GM23248 (cell line): ENCODE results near the gene ABCC6. TPM values are rescaled to one million over a fixed set of nuclear protein-coding genes. Genes with fewer than 3 reads are reported as not detected.
"Not testable (repeated sequence)": the region's sequence is repeated elsewhere in the genome, so short reads cannot be mapped to it uniquely, and the experiment has no call there.

Experiments
- DNase-seq: peaks from one replicate; pipeline ENCODE4 v3.0.0-alpha.2; 2015
- H2AFZ ChIP-seq: fragments of 200-600 bp; sonication (generic); 2 replicates; pipeline ENCODE4 v1.6.1; 2016; ENCODE audit warnings: antibody characterized with exemption
- H3F3A ChIP-seq: fragments of 200-600 bp; sonication (generic); 2 replicates; pipeline ENCODE4 v1.6.1; 2016; ENCODE audit warnings: mild to moderate bottlenecking, antibody characterized with exemption, mixed run types; ENCODE audit not compliant: insufficient read depth
- H3K27ac ChIP-seq: fragments of 200-600 bp; sonication (generic); 2 replicates; pipeline ENCODE4 v1.5.1; 2016; ENCODE audit warnings: mild to moderate bottlenecking
- H3K27me3 ChIP-seq: fragments of 200-600 bp; sonication (generic); replicated peaks from 2 replicates; pipeline ENCODE4 v1.6.1; 2016; ENCODE audit warnings: mild to moderate bottlenecking; ENCODE audit not compliant: insufficient read depth
- H3K36me3 ChIP-seq: fragments of 200-600 bp; sonication (generic); 2 replicates; pipeline ENCODE4 v1.6.1; 2016; ENCODE audit warnings: low read depth, mild to moderate bottlenecking
- H3K4me1 ChIP-seq: fragments of 200-600 bp; sonication (generic); 2 replicates; pipeline ENCODE4 v1.6.1; 2016; ENCODE audit warnings: mild to moderate bottlenecking; ENCODE audit not compliant: insufficient read depth
- H3K4me2 ChIP-seq: fragments of 200-600 bp; sonication (generic); one replicate; pipeline ENCODE4 v1.6.1; 2016; ENCODE audit warnings: mild to moderate bottlenecking; ENCODE audit not compliant: unreplicated experiment
- H3K4me3 ChIP-seq: fragments of 200-600 bp; sonication (generic); 2 replicates; pipeline ENCODE4 v1.5.1; 2016; ENCODE audit warnings: mild to moderate bottlenecking
- H3K79me2 ChIP-seq: fragments of 200-600 bp; sonication (generic); 2 replicates; pipeline ENCODE4 v1.6.1; 2016; ENCODE audit warnings: mild to moderate bottlenecking; ENCODE audit not compliant: insufficient read depth
- H3K9ac ChIP-seq: fragments of 200-600 bp; sonication (generic); 2 replicates; pipeline ENCODE4 v1.6.1; 2016; ENCODE audit warnings: mild to moderate bottlenecking
- H3K9me2 ChIP-seq: fragments of 200-600 bp; sonication (generic); 2 replicates; pipeline ENCODE4 v1.6.1; 2016; ENCODE audit warnings: mixed run types, mild to moderate bottlenecking, moderate library complexity; ENCODE audit not compliant: insufficient read depth
- H3K9me3 ChIP-seq: fragments of 200-600 bp; sonication (generic); one replicate; pipeline ENCODE4 v1.6.1; 2017; ENCODE audit warnings: low read depth
- H4K20me1 ChIP-seq: fragments of 200-600 bp; sonication (generic); 2 replicates; pipeline ENCODE4 v1.6.0; 2016; ENCODE audit not compliant: insufficient read depth
- EZH2 ChIP-seq: fragments of 200-600 bp; sonication (generic); IDR thresholded peaks from 2 replicates; pipeline ENCODE4 v1.6.1; 2018; ENCODE audit warnings: antibody characterized with exemption, mild to moderate bottlenecking; ENCODE audit not compliant: insufficient read depth, poor library complexity, severe bottlenecking
- EZH2phosphoT487 ChIP-seq: fragments of 200-600 bp; sonication (generic); IDR thresholded peaks from 2 replicates; pipeline ENCODE4 v1.6.1; 2018; ENCODE audit warnings: antibody characterized with exemption, moderate library complexity, mild to moderate bottlenecking, low read depth; ENCODE audit not compliant: insufficient read depth
- WGBS, 2 experiments: methylation state at CpG; one replicate each; pipeline ENCODE4 v1.1.6; 2015 to 2017; ENCODE audit warnings: low lambda C conversion rate in 2 of 2, low coverage in 1 of 2; ENCODE audit errors: missing lambda C conversion rate in 2 of 2; 5-methylcytosine and 5-hydroxymethylcytosine counted together
- in situ Hi-C: fragments of 300-500 bp; cut with MboI; formaldehyde crosslinking; loops from 2 replicates; pipeline ENCODE4 v1.15.0; 2020
- polyA plus RNA-seq: library from polyadenylated mRNA; unstranded; fragments of >200 nt; fragmentation: Nextera tagmentation; extraction: Ambion mirVana; gene quantifications from 2 replicates; pipeline ENCODE4 v1.2.1, GENCODE V29; 2016
- total RNA-seq: library from RNA; depleted of rRNA; stranded (reverse); fragments of >200 nt; shearing (Covaris generic); gene quantifications from 2 replicates; pipeline ENCODE4 v1.2.3, GENCODE V29; 2014

ABCC6 gene
- total and polyA plus RNA-seq, 2 experiments from 2014 or later = 0.24 TPM; not detected in 1

- no peaks in the 10 kb centered on the region for H3K79me2 ChIP-seq
- H3K9me3 ChIP-seq = no peaks in the 10 kb centered on the region
- in situ Hi-C loops = no loop called here
- no peaks in the 10 kb centered on the region for H3K4me1 ChIP-seq
- no peak for DNase-seq
- H3K9ac ChIP-seq = no peak overlapping the region
- no peak overlapping the region for H3K27ac ChIP-seq
- peaks cover 8% of the 10 kb centered on the region for H3K27me3 ChIP-seq
- no peak overlapping the region for H3K4me3 ChIP-seq
- no peaks in the 10 kb centered on the region for H3K9me2 ChIP-seq
- H4K20me1 ChIP-seq = no peaks in the 10 kb centered on the region
- H2AFZ ChIP-seq = no peak overlapping the region
- H3K4me2 ChIP-seq = no peak overlapping the region
- no peaks in the 10 kb centered on the region for H3K36me3 ChIP-seq
- H3F3A ChIP-seq = no peaks in the 10 kb centered on the region
- 62 to 74% methylated on average over 5 of the region's 5 CpGs for WGBS, 2 experiments
- TF ChIP-seq EZH2phosphoT487 (no peak), EZH2 (no peak)
Observed at GRCh38 chr16:16184594-16184993, 38.7 kb downstream of the ABCC6 start.

DNA sequence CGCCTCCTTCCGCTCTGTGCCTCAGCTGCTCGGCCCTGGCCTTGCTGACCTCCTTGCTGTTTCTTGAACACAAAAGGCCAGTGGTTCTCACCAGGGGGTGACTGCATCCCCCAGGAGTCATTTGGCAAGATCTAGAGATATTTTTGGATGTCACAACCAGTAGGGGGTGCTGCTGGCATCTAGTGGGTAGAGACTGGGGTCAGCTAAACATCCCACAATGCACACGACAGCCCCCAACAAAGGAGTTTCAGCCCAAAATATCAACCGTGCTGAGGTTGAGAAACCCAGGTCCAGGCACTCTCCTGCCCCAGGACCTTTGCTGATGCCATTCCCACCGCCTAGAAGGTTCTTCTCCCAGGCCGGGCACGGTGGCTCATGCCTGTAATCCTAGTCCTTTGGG is 39.7 kb downstream of the ABCC6 start:
- Histone ChIP-seq H3K27ac (no peak overlapping the region), H3K9me3 (no peaks in the 10 kb centered on the region), H3K4me3 (no peak overlapping the region), H3K4me1 (no peaks in the 10 kb centered on the region), H3F3A (no peaks in the 10 kb centered on the region), H3K79me2 (no peaks in the 10 kb centered on the region), H3K9me2 (no peaks in the 10 kb centered on the region), H3K27me3 (peaks cover 5% of the 10 kb centered on the region), H2AFZ (no peak overlapping the region), H3K36me3 (no peaks in the 10 kb centered on the region), H3K9ac (no peak overlapping the region), H3K4me2 (no peak overlapping the region), H4K20me1 (no peaks in the 10 kb centered on the region)
- WGBS, 2 experiments = 66 to 68% methylated on average over 8 of the region's 8 CpGs
- in situ Hi-C loops = no loop called here
- TF ChIP-seq EZH2 = no peak
- no peak for TF ChIP-seq EZH2phosphoT487
- no peak for DNase-seq

- Histone ChIP-seq H3K27me3 (peaks cover 5% of the 10 kb centered on the region), H3K27ac (no peak overlapping the region), H3K9me3 (no peaks in the 10 kb centered on the region), H3F3A (no peaks in the 10 kb centered on the region), H3K9ac (no peak overlapping the region), H3K36me3 (no peaks in the 10 kb centered on the region), H3K9me2 (no peaks in the 10 kb centered on the region), H3K79me2 (no peaks in the 10 kb centered on the region), H4K20me1 (no peaks in the 10 kb centered on the region), H3K4me3 (no peak overlapping the region), H2AFZ (no peak overlapping the region), H3K4me2 (no peak overlapping the region), H3K4me1 (no peaks in the 10 kb centered on the region)
- 58 to 65% methylated on average over 8 of the region's 8 CpGs for WGBS, 2 experiments
- in situ Hi-C loops = no loop called here
- TF ChIP-seq EZH2 = no peak
- no peak for TF ChIP-seq EZH2phosphoT487
- DNase-seq = no peak
Observed at GRCh38 chr16:16182918-16183317, 40.4 kb downstream of the ABCC6 start.

DNA sequence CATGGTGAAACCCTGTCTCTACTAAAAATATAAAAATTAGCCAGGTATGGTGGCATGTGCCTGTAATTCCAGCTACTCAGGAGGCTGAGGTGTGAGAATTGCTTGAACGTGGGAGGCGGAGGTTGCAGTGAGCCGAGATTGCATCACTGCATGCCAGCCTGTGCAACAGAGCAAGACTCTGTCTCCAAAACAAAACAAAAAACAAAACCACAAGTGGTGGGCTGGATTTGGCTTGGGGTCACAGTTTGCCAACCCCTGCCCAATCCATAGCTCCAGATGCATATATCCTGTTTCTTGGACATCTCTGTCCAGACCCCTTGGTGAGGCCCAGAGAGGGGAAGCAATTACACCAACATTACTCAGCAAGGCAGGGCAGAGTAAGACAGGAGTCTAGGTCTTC is 41.5 kb downstream of the ABCC6 start:
- DNase-seq, H3K36me3 ChIP-seq, H3K9ac ChIP-seq, H3K4me3 ChIP-seq, H3K27me3 ChIP-seq, H3K9me2 ChIP-seq, H3K27ac ChIP-seq, H3F3A ChIP-seq, in situ Hi-C loops, H2AFZ ChIP-seq, H3K4me1 ChIP-seq, H3K9me3 ChIP-seq, H4K20me1 ChIP-seq, H3K4me2 ChIP-seq, H3K79me2 ChIP-seq: not testable (repeated sequence)
- 66 to 67% methylated on average over 3 of the region's 3 CpGs for WGBS, 2 experiments

GRCh38 chr16:16178455-16179162 is 44.7 kb downstream of the ABCC6 start:
- no peaks in the 10 kb centered on the region for H3K9me2 ChIP-seq

More at GRCh38 chr16:16178455-16179162, 44.7 kb downstream of the ABCC6 start:
- H4K20me1 ChIP-seq = no peaks in the 10 kb centered on the region
- DNase-seq = no peak
- H3F3A ChIP-seq = no peaks in the 10 kb centered on the region
- no peaks in the 10 kb centered on the region for H3K9me3 ChIP-seq
- H3K4me3 ChIP-seq = no peak overlapping the region
- H3K4me2 ChIP-seq = no peak overlapping the region
- no peak for TF ChIP-seq EZH2phosphoT487
- no peak for TF ChIP-seq EZH2
- H3K79me2 ChIP-seq = no peaks in the 10 kb centered on the region
- H3K27me3 ChIP-seq = peaks cover 10% of the 10 kb centered on the region; the same call in 1 of the 2 replicates
- no peak overlapping the region for H3K9ac ChIP-seq
- in situ Hi-C loops = no loop called here
- no peaks in the 10 kb centered on the region for H3K4me1 ChIP-seq
- H3K27ac ChIP-seq = no peak overlapping the region
- no peak overlapping the region for H2AFZ ChIP-seq
- 60 to 67% methylated on average over 7 of the region's 7 CpGs for WGBS, 2 experiments
- no peaks in the 10 kb centered on the region for H3K36me3 ChIP-seq
